Gastrocnemius medialis (tissue), 4 donors: ENCODE data around the gene MRPL22. TPM values are rescaled to one million over a fixed set of nuclear protein-coding genes. Genes with fewer than 3 reads are reported as not detected.

Experiments
- ATAC-seq, 2 donors: fragments of 150-250 bp; one replicate each; pipeline ENCODE4 v1.9.1; 2016
- DNase-seq, 2 donors: peaks; one replicate each; pipeline ENCODE4 v3.0.0-alpha.2; 2019
- H3K27ac ChIP-seq, 4 donors: fragments of 200-600 bp; sonication (generic); 1 replicate in 1 of 4; 2 replicates in 3 of 4; pipeline ENCODE4 v1.5.1; 2016 to 2018; ENCODE audit warnings: mild to moderate bottlenecking in 2 of 4, moderate library complexity in 1 of 4
- H3K27me3 ChIP-seq, 3 donors: fragments of 200-600 bp; sonication (generic) in 2 of 3; 1 replicate in 1 of 3; 2 replicates in 2 of 3; pipeline versions ENCODE4 v1.5.1 to v1.6.0; 2016 to 2019; ENCODE audit warnings: mild to moderate bottlenecking in 1 of 3, moderate library complexity in 1 of 3
- H3K36me3 ChIP-seq, 2 donors: fragments of 200-600 bp; sonication (generic) in 1 of 2; one replicate each; pipeline ENCODE4 v1.5.1; 2017 to 2018
- H3K4me1 ChIP-seq, 2 donors: fragments of 200-600 bp; sonication (generic) in 1 of 2; one replicate each; pipeline ENCODE4 v1.5.1; 2016 to 2017; ENCODE audit warnings: mild to moderate bottlenecking in 2 of 2
- H3K4me3 ChIP-seq, 4 donors: fragments of 200-600 bp; sonication (generic) in 3 of 4; 1 replicate in 1 of 4; 2 replicates in 3 of 4; pipeline ENCODE4 v1.5.1; 2016 to 2019; ENCODE audit warnings: mild to moderate bottlenecking in 2 of 4
- H3K9me3 ChIP-seq, 3 donors: fragments of 200-600 bp; sonication (generic) in 2 of 3; 1 replicate in 1 of 3; 2 replicates in 2 of 3; pipeline ENCODE4 v1.5.1; 2016 to 2019
- POLR2A ChIP-seq, 2 donors: fragments of 450-650 bp; IDR thresholded peaks; one replicate each; pipeline ENCODE4 v1.6.1; 2017; ENCODE audit warnings: antibody characterized with exemption in 2 of 2, mild to moderate bottlenecking in 2 of 2, moderate library complexity in 2 of 2
- in situ Hi-C, 4 donors: fragments of 200-750 bp; cut with MboI; loops; one replicate each; pipeline versions ENCODE4 v1.15.0 to v1.8.0; 2017; ENCODE audit warnings: low sequenced_read_pairs in 4 of 4
- intact Hi-C: fragments of 100-400 bp; cut with DNase I; formaldehyde crosslinking; loops from one replicate; pipeline ENCODE4 v1.15.1; 2023; ENCODE audit warnings: low total_unique reads
- total RNA-seq, 4 donors: library from RNA; depleted of rRNA; stranded (reverse); fragments of >200 nt; gene quantifications; one replicate each; pipeline versions ENCODE4 v1.1.0 to v1.2.3, GENCODE V29; 2016
- TF ChIP-seq, protein P1 (sequence below), 5 experiments: fragments of 450-650 bp in 3 of 5; fragments of 200-600 bp in 2 of 5; sonication (generic) in 2 of 5; IDR thresholded peaks in 4 of 5; conservative IDR thresholded peaks in 1 of 5; 1 replicate in 4 of 5; 2 replicates in 1 of 5; pipeline ENCODE4 v1.5.1; 2016 to 2019; ENCODE audit warnings: antibody characterized with exemption in 5 of 5, mild to moderate bottlenecking in 3 of 5, moderate library complexity in 3 of 5

Gene MRPL22
- total RNA-seq, 4 donors from 2014 or later, result 13.6 to 22.5 (median 21.0) TPM

DNA sequence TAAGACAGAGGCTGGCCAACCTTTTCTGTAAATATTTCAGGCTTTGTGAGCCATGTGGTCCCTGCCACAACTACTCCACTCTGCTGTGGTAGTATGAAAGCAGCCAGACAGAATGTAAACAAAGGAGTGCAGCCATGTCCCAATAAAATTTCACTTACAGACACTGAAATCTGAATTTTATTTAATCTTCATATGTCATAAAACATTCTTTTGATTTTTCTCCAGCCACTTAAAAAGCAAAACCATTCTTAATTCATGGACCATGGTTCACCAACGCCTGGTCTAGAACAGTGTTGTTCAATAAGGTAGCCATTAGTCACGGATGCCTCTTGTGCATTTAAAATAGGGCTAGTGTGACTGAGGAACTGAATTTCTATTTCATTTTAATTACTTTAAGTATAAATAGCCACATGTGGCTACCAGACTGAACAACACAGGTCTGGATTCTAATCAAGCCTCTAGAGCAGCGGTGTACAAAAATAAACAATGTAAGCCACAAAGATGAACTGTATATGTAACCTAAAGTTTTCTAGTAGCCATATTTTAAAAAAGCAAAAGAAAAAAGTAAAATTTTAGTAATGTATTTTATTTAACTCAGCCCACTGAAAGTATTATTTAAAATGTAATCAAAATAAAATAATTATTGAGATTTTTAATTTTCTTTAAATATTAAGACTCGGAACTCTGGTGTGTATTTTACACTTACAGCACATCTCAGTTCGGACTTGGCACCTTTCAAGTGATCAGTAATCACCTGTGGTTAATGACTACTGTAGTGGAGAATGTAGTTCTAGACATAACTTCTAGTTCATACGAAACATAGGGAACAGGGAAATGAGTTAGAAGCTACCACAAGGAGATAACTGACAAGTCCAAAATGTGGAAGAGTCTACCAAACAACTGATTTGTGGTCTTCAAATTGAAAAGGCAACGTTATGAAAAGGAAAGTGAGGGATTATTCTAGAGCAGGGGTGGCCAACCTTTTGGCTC lies 17.1 kb upstream of the MRPL22 start:
- Histone ChIP-seq H3K36me3 (peaks cover 3 to 95% of the 10 kb centered on the region in 2 donors), H3K4me3 (no peak overlapping the region), H3K4me1 (no peaks in the 10 kb centered on the region), H3K27me3 (no peaks in the 10 kb centered on the region), H3K9me3 (no peaks in the 10 kb centered on the region), H3K27ac (no peak overlapping the region)
- DNase-seq (no peak), ATAC-seq (no peak)
- intact Hi-C loops (no loop called here), in situ Hi-C loops (no loop called here)
- TF ChIP-seq POLR2A (IDR thresholded peaks at IDR 0.05), result no peak
- TF ChIP-seq, protein P1, sequence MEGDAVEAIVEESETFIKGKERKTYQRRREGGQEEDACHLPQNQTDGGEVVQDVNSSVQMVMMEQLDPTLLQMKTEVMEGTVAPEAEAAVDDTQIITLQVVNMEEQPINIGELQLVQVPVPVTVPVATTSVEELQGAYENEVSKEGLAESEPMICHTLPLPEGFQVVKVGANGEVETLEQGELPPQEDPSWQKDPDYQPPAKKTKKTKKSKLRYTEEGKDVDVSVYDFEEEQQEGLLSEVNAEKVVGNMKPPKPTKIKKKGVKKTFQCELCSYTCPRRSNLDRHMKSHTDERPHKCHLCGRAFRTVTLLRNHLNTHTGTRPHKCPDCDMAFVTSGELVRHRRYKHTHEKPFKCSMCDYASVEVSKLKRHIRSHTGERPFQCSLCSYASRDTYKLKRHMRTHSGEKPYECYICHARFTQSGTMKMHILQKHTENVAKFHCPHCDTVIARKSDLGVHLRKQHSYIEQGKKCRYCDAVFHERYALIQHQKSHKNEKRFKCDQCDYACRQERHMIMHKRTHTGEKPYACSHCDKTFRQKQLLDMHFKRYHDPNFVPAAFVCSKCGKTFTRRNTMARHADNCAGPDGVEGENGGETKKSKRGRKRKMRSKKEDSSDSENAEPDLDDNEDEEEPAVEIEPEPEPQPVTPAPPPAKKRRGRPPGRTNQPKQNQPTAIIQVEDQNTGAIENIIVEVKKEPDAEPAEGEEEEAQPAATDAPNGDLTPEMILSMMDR (IDR thresholded peaks at IDR 0.05 in 4 of 5, conservative IDR thresholded peaks at IDR 0.05 in 1 of 5), result no peak

DNA sequence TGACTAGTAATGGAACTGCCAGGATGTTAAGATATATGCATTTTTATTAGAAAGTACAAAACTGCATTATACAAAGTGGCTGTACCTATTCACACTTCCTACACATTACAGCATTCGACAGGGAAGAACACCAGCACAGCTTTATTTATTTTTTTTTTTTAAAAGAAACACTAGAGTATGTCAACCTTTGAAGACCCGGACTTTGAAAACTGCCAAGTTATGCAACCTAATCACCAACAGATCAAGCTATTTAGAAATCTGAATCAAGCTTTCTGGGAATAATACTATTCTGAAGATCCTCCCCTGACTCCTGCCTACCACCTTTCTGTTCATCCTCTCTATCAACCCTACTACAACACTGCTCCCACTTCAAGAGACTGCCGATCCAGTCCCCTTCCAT lies 7.3 kb upstream of the MRPL22 start:
- Histone ChIP-seq H3K36me3 (peaks cover 2 to 39% of the 10 kb centered on the region in 2 donors), H3K9me3 (no peaks in the 10 kb centered on the region), H3K4me3 (no peak overlapping the region), H3K27me3 (no peaks in the 10 kb centered on the region), H3K27ac (no peak overlapping the region), H3K4me1 (peaks cover 9 to 16% of the 10 kb centered on the region in 2 donors)
- ATAC-seq (no peak), DNase-seq (no peak)
- TF ChIP-seq POLR2A (IDR thresholded peaks at IDR 0.05), result no peak
- TF ChIP-seq, protein P1 (IDR thresholded peaks at IDR 0.05 in 4 of 5, conservative IDR thresholded peaks at IDR 0.05 in 1 of 5), result no peak
- in situ Hi-C loops, result no loop called here
- intact Hi-C loops, result no loop called here

DNA sequence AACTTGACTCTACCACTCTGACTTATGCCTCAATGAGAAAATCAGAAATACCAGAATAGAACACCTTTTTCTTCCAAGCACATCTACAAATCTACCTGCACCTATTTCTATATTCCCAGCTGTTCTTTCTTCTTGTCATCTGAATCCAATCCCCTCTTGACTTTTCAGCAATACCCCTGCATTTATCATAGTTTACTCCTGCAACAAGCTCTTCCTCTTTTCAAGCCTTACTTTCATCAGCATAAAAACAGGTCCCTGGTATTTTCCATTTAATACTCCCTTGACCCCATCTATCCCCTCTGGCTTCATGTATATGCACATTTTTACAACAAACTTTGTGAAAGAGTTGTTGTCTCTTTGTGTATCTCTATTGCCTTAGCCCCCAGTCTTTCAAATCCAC lies 6.0 kb upstream of the MRPL22 start:
- H3K4me3 ChIP-seq, result no peak overlapping the region
- DNase-seq, result no peak
- no peaks in the 10 kb centered on the region for H3K9me3 ChIP-seq
- in situ Hi-C loops, result no loop called here
- ATAC-seq, result no peak
- peaks cover 2 to 29% of the 10 kb centered on the region in 2 donors for H3K36me3 ChIP-seq
- H3K27ac ChIP-seq, result no peak overlapping the region
- H3K4me1 ChIP-seq, result peaks cover 9 to 16% of the 10 kb centered on the region in 2 donors
- TF ChIP-seq, protein P1 (IDR thresholded peaks at IDR 0.05 in 4 of 5, conservative IDR thresholded peaks at IDR 0.05 in 1 of 5), result no peak
- TF ChIP-seq POLR2A (IDR thresholded peaks at IDR 0.05), result no peak
- H3K27me3 ChIP-seq, result no peaks in the 10 kb centered on the region
- intact Hi-C loops, result no loop called here

DNA sequence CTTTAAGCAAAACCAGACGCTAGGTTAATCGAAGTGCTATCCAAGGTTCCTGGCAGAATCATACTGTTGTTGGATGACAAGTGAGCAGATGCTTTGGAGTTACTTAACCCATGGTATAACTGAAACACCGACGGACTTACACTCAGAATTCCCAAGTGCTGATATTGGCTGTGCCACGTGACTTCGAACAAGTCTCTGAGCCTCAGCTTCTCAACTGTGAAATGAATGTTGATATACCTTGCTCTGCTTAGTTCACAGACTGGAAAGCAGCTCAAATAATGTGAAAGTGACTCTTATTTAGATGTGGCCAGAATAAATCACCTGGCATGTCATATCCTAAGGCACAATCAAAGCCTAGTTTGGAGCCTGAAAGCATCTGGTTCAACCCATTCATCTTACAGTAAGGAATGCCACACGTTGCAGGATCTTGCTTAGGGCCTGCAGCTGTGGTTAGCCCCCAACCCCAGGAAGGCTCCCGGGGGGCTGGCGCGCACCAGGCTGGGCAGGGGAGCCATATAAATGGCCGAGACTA lies 3.6 kb upstream of the MRPL22 start:
- intact Hi-C loops, result no loop called here
- DNase-seq, result no peak
- ATAC-seq, result no peak
- Histone ChIP-seq H3K27ac (peak overlapping the region; percentile 80 to 88 (median 84)), H3K4me3 (peak overlapping the region; percentile 72 to 99 (median 94)), H3K9me3 (no peaks in the 10 kb centered on the region), H3K36me3 (peaks cover 2 to 7% of the 10 kb centered on the region in 2 donors), H3K4me1 (peaks cover 20 to 25% of the 10 kb centered on the region in 2 donors), H3K27me3 (no peaks in the 10 kb centered on the region)
- in situ Hi-C loops, result no loop called here
- TF ChIP-seq, protein P1 (IDR thresholded peaks at IDR 0.05 in 4 of 5, conservative IDR thresholded peaks at IDR 0.05 in 1 of 5), result no peak
- TF ChIP-seq POLR2A (IDR thresholded peaks at IDR 0.05), result no peak
